Fibroblast of lung (primary cell): ENCODE results near the gene OAS1.

Experiments
- EZH2 ChIP-seq: IDR thresholded peaks from 2 replicates; pipeline ENCODE4 v1.5.1; 2012; ENCODE audit warnings: low read length, control low read depth, mild to moderate bottlenecking; ENCODE audit errors: missing control alignments
- TF ChIP-seq, protein P1 (sequence below), 2 donors: IDR thresholded peaks in 1 of 2; conservative IDR thresholded peaks in 1 of 2; 1 replicate in 1 of 2; 2 replicates in 1 of 2; pipeline ENCODE4 v1.5.1; 2011 to 2012; ENCODE audit warnings: low read length in 2 of 2, control low read depth in 1 of 2, inconsistent platforms in 1 of 2, low read depth in 1 of 2, mild to moderate bottlenecking in 1 of 2

DNA sequence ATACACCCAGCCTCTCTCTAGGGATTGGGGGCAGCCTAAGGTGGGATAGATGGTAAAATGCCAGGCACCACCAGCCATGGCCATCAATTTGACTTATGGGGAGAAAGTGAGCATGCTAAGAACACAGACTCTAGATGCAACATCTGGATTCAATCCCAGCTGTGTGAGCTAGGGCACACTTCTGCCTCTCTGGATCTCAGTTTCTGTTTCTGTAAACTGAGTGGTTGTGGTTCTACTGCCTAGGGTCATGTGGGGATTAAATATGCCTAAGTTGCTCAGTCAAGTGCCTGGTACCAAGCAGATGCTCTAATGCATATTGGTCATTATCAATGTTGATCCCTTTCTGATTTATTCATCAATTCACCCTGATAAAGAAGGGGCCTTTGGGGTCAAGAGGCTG is 12.6 kb upstream of the OAS1 start:
- TF ChIP-seq, protein P1, sequence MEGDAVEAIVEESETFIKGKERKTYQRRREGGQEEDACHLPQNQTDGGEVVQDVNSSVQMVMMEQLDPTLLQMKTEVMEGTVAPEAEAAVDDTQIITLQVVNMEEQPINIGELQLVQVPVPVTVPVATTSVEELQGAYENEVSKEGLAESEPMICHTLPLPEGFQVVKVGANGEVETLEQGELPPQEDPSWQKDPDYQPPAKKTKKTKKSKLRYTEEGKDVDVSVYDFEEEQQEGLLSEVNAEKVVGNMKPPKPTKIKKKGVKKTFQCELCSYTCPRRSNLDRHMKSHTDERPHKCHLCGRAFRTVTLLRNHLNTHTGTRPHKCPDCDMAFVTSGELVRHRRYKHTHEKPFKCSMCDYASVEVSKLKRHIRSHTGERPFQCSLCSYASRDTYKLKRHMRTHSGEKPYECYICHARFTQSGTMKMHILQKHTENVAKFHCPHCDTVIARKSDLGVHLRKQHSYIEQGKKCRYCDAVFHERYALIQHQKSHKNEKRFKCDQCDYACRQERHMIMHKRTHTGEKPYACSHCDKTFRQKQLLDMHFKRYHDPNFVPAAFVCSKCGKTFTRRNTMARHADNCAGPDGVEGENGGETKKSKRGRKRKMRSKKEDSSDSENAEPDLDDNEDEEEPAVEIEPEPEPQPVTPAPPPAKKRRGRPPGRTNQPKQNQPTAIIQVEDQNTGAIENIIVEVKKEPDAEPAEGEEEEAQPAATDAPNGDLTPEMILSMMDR (conservative IDR thresholded peaks at IDR 0.05 in 1 of 2, IDR thresholded peaks at IDR 0.05 in 1 of 2; ENCODE audit: low read depth in 1 of 2, low read length in 2 of 2), result no peak
- no peak for TF ChIP-seq EZH2
